GM12872 (cell line): ENCODE data around the gene HHLA2.

ENCODE experiments used
- TF ChIP-seq, protein P1 (sequence below): IDR thresholded peaks from 3 replicates; pipeline ENCODE4 v1.5.1; 2011; ENCODE audit warnings: low read depth, mild to moderate bottlenecking, low read length, moderate library complexity; ENCODE audit not compliant: insufficient read depth

HHLA2 gene

DNA sequence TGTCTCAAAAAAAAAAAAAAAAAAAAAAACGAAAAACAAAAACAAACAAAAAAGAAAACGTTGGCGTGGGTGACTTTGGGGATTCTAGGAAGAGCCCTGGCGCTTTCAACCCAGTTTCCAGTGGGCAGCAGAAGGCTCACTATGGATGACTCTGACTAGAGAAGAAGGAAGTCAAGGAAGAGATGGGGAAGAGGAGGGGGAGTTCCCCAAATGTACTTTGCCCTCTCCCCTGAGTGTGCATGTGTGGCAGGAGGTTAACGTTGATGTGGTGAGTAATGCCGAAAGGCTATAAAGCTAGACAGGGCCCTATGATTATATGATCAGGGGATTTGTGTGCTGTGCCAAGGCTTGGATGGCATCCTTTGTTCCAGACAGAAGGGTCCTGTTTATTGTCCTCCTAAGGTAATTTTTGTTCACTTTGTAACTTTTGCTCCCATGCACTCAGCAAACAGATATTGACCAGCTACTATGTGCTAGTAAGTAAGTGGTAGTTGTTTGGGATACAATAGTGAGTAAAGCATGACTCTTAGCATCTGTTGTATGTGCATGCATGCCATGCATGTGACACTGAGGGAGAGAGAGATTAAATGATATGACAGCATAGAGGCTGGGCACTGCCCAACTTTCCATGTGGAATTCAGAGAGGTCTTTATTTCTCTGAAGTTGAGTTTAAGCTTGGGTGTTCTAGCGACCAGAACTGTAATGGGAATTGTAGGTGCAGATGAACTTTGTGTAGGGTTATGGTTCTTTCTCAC is 750 bp upstream of the HHLA2 start:
- TF ChIP-seq, protein P1, sequence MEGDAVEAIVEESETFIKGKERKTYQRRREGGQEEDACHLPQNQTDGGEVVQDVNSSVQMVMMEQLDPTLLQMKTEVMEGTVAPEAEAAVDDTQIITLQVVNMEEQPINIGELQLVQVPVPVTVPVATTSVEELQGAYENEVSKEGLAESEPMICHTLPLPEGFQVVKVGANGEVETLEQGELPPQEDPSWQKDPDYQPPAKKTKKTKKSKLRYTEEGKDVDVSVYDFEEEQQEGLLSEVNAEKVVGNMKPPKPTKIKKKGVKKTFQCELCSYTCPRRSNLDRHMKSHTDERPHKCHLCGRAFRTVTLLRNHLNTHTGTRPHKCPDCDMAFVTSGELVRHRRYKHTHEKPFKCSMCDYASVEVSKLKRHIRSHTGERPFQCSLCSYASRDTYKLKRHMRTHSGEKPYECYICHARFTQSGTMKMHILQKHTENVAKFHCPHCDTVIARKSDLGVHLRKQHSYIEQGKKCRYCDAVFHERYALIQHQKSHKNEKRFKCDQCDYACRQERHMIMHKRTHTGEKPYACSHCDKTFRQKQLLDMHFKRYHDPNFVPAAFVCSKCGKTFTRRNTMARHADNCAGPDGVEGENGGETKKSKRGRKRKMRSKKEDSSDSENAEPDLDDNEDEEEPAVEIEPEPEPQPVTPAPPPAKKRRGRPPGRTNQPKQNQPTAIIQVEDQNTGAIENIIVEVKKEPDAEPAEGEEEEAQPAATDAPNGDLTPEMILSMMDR = no peak

DNA sequence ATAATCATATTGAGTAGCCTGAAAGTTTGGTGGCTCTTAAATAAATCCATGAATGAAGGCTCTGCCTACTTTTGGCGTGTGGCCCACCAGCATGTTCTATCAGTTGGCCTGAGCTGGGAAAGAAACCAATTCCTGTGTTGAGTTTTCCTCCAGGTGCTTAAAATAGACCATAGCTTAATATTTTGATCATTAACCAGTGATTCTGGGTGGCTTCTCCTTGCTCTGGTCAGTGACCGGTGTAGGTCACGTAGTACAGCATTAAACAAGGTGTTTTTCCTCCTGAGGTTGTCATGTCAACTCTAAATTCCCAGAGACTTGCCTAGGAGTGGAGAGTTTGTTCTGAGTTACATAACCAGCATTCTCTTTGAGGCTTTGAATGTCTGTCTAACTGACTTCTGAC is 1.3 kb downstream of the HHLA2 start:
- TF ChIP-seq, protein P1 = no peak

DNA sequence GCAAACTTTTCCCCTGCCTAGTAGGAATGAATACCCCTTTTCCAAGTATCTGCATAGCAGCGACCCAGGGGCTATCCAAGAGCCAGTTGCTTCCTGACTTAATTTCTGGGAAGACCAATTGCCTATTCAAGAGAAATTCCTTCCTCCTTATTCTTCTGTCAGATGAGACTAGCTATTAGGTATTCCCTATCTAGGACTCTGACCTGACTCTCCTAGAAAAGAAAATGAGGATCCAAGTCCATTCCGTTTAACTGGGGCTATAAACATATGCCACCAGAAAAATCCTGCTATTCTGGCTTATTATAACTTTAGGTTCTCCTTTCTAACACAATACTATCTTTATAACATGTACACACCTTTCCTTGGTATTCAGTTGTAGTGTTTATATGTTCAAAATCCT is 1.7 kb downstream of the HHLA2 start:
- TF ChIP-seq, protein P1 = no peak

DNA sequence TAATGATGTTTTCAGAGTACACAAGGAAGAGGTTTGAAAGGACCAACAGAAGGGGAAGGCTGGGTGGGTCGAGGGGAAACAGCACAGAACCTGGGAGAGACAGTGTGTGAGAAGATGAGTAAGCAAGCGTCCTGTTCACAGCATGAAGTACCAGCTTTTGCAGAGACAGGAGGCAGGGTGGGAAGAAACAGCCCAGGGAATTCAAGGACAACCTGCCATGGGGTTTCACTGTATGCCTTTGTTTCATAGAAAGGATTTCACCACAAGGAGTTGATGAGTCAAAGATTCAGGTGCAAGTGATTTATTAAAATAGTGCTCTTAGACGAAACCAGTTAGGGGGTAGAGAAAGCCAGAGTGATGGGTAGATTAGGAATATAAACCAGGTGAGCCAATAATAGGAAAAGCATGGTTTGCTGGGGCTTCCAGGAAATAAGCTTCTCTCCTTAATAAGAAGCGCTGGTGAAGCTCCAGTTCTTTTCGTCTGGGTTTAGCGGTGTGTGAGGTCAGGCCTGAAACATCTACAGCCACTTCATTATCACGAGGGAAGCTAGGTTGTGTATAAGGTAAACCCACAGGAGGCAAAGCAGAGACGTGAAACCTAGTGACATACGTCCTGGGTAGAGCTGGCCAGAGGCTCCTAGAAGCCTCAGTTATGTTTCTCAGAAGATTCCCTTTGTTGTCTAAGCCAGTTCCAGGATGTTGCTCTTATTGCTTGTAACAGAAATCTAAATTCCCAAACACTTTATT is 3.9 kb downstream of the HHLA2 start:
- TF ChIP-seq, protein P1 = no peak

DNA sequence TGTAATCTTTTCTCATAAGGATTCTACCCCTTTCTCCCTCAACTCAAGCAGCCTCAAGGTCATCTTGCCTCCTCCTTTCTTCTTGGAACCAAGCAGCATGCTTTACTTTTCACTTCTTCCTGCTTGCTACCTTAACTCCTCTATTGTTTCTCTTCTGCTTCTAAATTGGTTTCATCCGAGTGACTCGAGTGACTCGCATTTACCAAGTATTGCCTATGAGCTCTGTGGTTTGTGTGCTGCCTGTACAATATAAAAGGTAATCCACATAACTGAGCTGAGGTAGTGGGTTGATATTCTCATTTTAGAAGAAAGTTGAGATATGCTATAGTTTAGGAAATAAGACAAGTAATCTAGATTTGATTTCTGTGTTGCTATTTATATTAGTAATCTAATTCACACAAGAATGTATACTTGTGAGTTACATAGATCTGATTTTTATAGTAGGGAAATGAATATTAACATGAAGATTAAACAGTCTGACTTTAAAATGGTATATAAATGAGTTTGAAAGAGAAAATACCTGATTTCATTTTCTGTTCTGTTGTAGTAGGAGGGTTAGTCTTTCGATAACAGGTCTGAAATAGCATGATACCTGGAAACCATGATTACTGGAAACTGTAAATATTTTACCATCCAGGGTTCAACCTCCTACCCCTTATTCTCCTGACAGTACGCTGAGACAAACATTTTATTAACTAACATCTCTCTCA is 5.5 kb downstream of the HHLA2 start:
- TF ChIP-seq, protein P1 = no peak

DNA sequence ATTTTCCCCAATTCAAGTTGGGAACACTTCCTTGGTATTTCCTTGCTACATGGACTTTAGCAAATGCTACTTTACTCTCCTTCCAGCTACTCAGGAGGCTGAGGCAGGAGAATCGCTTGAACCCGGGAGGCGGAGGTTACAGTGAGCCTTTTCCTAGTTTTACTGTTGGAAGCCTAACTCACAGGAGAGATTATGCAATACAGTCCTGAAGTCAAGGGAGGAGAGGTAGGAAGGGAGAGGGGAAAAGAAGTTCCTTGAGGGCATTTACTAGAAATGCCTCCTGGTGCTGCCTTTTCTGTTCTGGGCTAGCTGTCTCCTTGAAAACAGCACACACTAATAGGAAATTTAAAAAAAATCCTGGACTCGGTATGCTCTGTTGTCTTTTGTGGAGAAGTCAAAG is 6.2 kb downstream of the HHLA2 start:
- TF ChIP-seq, protein P1 = no peak

DNA sequence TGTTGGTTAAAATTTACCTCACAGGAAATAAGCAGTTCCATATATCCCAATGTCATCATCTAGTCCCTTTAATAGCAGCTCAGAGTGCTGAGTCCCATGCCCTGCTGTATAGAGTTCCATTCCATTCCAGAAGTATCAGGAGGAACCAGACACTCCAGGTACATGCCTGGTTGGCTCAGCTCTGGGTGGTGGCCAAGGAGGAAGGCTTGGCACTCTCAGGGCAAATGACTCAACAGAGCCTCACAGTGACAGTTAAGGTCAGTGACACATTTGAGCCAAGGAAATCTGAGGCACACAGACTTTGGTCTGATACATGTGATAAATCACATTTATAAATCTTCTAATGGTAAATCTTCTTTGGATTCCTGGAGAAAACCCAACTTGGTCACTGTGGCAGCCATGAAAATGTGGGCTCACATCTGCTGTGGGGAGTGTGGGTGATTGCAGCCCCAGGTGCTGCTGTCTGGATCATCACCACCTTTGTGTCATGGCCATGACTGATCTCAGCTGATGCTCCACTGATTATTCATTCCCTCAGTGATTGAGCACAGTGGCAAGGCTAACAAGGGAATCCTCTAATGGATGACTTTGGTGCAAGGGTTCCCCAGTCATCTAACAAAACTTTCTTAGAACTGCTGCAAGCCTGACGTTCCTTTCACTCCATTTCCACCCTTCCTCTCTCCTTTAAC is 9.3 kb downstream of the HHLA2 start:
- TF ChIP-seq, protein P1 = no peak
